ENCODE results near the gene EZR. TPM values are rescaled to one million over a fixed set of nuclear protein-coding genes. Genes with fewer than 3 reads are reported as not detected.

Gene EZR
- polyA plus RNA-seq, 3 donors from 2014 or later: 129 to 153 (median 139) TPM

DNA sequence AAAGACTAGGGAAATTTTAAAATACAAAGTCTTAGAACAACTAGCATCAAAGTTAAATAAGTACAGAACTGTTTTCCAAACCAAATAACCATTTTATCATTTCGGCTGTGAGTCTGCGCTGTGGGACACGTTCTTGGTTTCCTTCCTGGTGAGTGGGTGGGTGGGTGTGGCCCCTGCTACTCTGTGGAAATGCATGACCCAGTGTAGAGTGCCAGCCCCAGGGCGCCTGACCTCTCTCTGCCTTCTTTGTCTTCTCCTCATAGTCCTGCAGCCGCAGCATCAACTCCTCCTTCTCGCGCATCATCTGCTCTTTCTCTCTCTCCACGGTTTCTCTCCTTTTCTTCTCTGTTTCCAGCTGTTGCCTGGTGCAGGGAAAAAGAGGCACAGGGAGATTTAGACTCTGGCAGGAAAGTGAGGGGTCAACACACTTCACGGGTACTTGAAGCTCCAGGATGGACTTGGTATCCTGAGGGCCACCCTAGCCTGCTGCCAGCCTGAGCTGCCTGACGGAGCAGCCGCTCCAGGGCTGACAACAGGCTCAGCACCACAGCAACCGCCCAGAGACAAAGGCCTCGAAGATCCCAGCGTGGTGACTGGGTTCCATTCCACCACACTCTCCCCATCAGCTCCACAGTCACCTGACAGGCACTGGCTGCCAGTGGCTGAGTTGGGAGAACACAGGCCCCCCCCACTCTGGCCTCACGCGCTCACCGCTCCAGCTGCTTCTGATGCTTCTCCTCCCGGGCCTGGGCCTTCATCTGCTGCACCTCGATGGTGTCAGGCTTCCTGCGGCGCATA, 48.4 kb downstream of the EZR start:
- DNase-seq: no peak
- no peak overlapping the region for H3K4me3 Mint-ChIP-seq
- peaks cover 41 to 43% of the 10 kb centered on the region in 2 donors for H3K4me1 Mint-ChIP-seq
- no peaks in the 10 kb centered on the region for H3K9me3 Mint-ChIP-seq
- peaks cover 17 to 69% (median 17%) of the 10 kb centered on the region in 3 donors for H3K36me3 Mint-ChIP-seq
- H3K27me3 Mint-ChIP-seq (ENCODE audit: low read depth in 3 of 3): peaks cover 25 to 34% (median 26%) of the 10 kb centered on the region in 3 donors
- H3K27ac Mint-ChIP-seq: peak overlapping the region; percentile 70 to 90 (median 86)

DNA sequence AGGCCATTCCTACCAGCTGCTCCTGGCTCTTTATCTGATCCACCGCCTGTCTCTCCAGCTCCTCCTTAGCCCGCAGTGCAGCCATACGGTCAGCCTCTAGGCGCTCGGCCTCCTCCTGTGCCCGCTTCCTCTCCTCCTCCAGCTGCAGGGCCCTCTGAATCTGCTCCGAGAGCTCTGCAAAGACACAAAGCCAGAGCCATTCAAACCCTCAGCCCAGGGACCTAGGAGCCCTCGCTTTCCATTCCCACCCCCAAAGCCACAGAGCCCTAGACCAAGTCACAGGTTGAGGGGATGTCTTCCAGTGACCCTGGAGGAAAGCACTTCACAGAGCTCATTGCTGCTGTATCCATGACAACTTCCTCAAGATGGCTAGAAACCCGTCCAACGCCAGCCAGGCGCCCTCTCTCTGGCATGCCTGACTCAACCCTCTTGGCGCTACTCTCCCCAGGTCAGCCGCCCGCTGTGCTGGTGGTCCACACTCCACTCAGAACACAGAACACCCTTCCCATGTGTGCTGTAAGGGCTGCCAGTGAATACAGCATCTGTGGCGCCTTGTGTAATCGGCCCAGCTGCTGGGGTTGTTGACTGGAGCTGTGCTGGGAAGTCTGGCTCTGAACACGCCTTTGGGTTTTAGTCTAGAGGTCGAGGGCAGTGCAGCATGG, 49.3 kb downstream of the EZR start:
- H3K4me1 Mint-ChIP-seq: peaks cover 41 to 43% of the 10 kb centered on the region in 2 donors
- H3K4me3 Mint-ChIP-seq: no peak overlapping the region
- peaks cover 26 to 37% (median 28%) of the 10 kb centered on the region in 3 donors for H3K27me3 Mint-ChIP-seq (ENCODE audit: low read depth in 3 of 3)
- H3K36me3 Mint-ChIP-seq: peaks cover 17 to 67% (median 17%) of the 10 kb centered on the region in 3 donors
- H3K27ac Mint-ChIP-seq: peak overlapping the region; percentile 64 to 90 (median 84)
- no peak for DNase-seq
- no peaks in the 10 kb centered on the region for H3K9me3 Mint-ChIP-seq

DNA sequence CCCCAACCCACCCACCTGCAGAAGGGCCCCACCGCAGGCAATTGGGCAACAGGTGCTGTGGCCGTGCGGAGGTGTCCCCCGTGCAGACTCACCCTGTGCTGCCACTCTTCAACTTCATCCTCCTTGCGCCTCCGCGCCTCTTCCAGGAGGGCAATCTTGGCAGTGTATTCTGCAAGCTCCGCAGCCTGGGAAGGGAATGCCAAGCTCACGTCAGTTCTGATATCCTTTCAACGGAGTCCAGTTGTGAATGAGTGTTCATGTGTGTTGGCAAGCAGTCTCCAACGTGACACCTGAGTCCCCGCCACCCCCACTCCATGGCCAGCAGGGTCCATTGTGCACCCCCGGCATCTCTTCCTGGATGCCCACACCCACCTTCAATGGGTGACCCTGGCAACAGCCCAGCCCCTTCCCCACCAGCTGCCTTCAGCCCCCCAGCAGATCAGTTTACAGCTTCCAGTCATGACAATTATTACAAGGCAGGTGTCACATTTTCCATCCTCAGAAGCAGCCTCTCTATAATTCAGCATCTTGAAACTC, 49.9 kb downstream of the EZR start:
- H3K36me3 Mint-ChIP-seq: peaks cover 17 to 66% (median 17%) of the 10 kb centered on the region in 3 donors
- no peak for DNase-seq
- no peaks in the 10 kb centered on the region for H3K9me3 Mint-ChIP-seq
- H3K27me3 Mint-ChIP-seq (ENCODE audit: low read depth in 3 of 3): peaks cover 26 to 37% (median 28%) of the 10 kb centered on the region in 3 donors
- peak overlapping the region in 5 of 6 donors; percentile 68 to 86 (median 72) for H3K27ac Mint-ChIP-seq
- peak overlapping the region in 1 of 5 donors; percentile 5 for H3K4me3 Mint-ChIP-seq
- H3K4me1 Mint-ChIP-seq: peaks cover 37 to 40% of the 10 kb centered on the region in 2 donors

DNA sequence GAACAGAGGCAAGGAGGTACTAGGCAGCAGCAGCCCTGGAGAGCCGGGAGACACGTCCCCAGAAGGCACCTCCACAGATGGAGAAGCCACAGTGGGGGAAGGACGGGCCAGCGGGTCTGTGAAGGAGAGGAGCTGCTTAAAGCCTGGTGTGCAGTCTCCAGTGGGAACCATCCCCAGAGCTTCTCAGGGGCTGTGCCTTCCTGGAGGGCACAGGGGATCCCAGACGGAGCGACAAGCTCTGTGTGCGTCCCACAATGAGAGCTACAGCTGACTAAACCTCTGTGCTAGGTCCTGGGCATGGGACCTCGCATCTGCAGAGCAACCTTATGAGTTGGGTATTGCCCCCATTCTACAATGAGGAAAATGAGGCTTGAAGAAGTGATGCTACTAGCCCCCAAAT, 50.7 kb downstream of the EZR start:
- peak overlapping the region in 5 of 6 donors; percentile 12 to 86 (median 55) for H3K27ac Mint-ChIP-seq
- no peaks in the 10 kb centered on the region for H3K9me3 Mint-ChIP-seq
- peaks cover 26 to 37% (median 31%) of the 10 kb centered on the region in 3 donors for H3K27me3 Mint-ChIP-seq (ENCODE audit: low read depth in 3 of 3)
- H3K4me1 Mint-ChIP-seq: peaks cover 28 to 31% of the 10 kb centered on the region in 2 donors
- H3K4me3 Mint-ChIP-seq: no peak overlapping the region
- peaks cover 17 to 70% (median 17%) of the 10 kb centered on the region in 3 donors for H3K36me3 Mint-ChIP-seq
- DNase-seq: no peak

DNA sequence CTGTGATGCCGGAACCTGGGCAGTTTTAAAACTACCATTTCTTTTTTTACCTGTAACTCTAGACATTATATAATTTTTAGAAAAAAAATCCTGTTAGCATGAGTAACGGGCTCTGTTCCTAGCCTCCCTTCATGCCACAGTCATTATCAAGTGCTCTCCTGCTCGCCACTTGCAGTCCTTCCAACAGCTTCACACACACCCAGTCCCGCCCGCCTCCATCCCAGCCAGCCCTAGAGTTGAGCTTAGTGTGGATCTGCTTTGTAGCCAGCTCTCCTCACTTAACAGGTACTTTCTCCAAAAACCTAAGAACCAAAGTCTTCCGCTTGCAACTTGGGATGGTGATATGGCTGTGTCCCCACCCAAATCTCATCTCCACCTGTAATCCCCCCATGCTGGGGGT, 51.5 kb downstream of the EZR start:
- DNase-seq: no peak
- Mint-ChIP-seq H3K36me3 (peaks cover 15 to 64% (median 17%) of the 10 kb centered on the region in 3 donors), H3K4me1 (peaks cover 23 to 24% of the 10 kb centered on the region in 2 donors), H3K9me3 (no peaks in the 10 kb centered on the region), H3K4me3 (peak overlapping the region in 1 of 5 donors; percentile 12), H3K27me3 (ENCODE audit: low read depth in 3 of 3) (peaks cover 22 to 37% (median 33%) of the 10 kb centered on the region in 3 donors), H3K27ac (peak overlapping the region in 5 of 6 donors; percentile 39 to 81 (median 46))

DNA sequence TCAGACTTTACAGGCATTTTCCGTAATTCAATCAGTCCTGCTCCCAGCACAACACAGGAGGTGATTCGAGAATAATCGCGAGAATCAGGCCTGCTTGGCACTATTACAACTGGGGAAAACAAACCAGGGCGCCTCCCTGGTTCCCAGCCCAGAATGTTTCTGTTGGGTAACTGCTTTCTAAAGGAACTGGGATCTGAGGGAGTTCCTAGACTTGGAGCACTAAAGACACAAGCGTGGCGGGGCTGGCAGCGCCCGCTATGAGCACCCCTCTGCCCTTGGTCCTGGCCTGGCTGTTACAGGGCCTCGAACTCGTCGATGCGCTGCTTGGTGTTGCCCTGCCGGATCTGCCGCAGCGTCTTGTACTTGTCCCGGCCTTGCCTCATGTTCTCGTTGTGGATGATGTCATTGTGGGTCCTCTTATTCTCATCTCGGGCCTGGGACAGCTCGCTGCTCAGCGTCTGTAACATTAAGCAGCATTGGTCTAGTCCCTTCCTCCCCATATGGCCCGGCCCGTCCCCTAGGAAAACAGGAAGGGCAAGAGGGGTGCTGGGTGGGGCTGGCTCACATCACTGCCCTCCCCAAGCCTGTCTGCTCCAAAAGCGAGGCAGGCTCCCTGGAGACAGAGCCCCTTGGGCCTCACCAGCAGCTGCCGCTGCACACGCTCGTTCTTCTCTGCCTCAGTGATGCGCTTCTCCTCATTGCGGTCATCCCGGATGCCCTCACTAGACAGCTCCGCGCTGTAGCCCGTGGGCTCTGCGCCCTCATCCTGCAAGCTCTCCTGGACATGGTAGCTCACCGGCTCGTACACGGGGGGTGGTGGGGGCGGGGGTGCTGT, 52.3 kb downstream of the EZR start:
- DNase-seq: no peak
- no peaks in the 10 kb centered on the region for H3K9me3 Mint-ChIP-seq
- no peak overlapping the region for H3K4me3 Mint-ChIP-seq
- peaks cover 22 to 40% (median 32%) of the 10 kb centered on the region in 3 donors for H3K27me3 Mint-ChIP-seq (ENCODE audit: low read depth in 3 of 3)
- H3K27ac Mint-ChIP-seq: peak overlapping the region in 4 of 6 donors; percentile 39 to 61 (median 54)
- H3K4me1 Mint-ChIP-seq: peaks cover 15% of the 10 kb centered on the region in 2 donors
- H3K36me3 Mint-ChIP-seq: peaks cover 17 to 68% (median 22%) of the 10 kb centered on the region in 3 donors

DNA sequence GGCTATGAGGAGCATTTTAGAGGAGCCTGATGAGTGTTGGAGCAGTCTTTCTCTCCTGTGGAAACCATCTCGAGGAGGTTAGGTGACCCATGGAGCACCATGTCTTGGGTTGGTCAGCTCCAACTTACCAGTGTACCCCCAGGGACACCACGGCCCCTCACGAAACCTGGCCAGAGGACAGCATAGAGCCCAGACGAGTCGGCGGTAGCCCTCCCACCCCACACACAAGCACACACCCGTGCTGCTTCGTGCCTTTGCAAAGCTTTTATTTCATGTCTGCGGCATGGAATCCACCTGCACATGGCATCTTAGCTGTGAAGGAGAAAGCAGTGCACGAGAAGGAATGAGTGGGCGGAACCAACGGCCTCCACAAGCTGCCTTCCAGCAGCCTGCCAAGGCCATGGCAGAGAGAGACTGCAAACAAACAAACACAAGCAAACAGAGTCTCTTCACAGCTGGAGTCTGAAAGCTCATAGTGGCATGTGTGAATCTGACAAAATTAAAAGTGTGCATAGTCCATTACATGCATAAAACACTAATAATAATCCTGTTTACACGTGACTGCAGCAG, 53.6 kb downstream of the EZR start:
- Mint-ChIP-seq H3K36me3 (peaks cover 13 to 60% (median 24%) of the 10 kb centered on the region in 3 donors), H3K4me1 (peaks cover 2 to 3% of the 10 kb centered on the region in 2 donors), H3K9me3 (no peaks in the 10 kb centered on the region), H3K4me3 (no peak overlapping the region), H3K27ac (peak overlapping the region in 2 of 6 donors; percentile 7 to 56), H3K27me3 (ENCODE audit: low read depth in 3 of 3) (peaks cover 20 to 42% (median 33%) of the 10 kb centered on the region in 3 donors)
- no peak for DNase-seq

DNA sequence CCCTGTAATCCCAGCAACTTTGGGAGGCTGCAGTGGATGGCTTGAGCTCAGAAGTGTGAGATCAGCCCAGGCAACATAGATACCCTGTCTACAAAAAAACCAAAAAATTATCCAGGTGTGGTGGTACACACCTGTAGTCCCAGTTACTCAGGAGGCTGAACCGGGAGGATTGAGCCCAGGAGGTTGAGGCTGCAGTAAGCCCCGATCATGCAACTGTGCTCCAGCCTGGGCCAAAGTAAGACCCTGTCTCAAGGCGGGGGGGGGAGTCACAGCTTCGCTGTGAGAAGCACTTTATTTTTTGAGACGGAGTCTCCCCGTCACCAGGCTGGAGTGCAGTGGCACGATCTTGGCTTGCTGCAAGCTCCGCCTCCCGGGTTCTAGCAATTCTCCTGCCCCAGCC, 54.2 kb downstream of the EZR start:
- Mint-ChIP-seq H3K4me3 (no peak overlapping the region), H3K27ac (peak overlapping the region in 3 of 6 donors; percentile 23 to 62 (median 31)), H3K4me1 (peaks cover 0 to 2% of the 10 kb centered on the region in 2 donors), H3K36me3 (peaks cover 12 to 59% (median 25%) of the 10 kb centered on the region in 3 donors), H3K9me3 (no peaks in the 10 kb centered on the region), H3K27me3 (ENCODE audit: low read depth in 3 of 3) (peaks cover 14 to 42% (median 33%) of the 10 kb centered on the region in 3 donors)
- DNase-seq: no peak

DNA sequence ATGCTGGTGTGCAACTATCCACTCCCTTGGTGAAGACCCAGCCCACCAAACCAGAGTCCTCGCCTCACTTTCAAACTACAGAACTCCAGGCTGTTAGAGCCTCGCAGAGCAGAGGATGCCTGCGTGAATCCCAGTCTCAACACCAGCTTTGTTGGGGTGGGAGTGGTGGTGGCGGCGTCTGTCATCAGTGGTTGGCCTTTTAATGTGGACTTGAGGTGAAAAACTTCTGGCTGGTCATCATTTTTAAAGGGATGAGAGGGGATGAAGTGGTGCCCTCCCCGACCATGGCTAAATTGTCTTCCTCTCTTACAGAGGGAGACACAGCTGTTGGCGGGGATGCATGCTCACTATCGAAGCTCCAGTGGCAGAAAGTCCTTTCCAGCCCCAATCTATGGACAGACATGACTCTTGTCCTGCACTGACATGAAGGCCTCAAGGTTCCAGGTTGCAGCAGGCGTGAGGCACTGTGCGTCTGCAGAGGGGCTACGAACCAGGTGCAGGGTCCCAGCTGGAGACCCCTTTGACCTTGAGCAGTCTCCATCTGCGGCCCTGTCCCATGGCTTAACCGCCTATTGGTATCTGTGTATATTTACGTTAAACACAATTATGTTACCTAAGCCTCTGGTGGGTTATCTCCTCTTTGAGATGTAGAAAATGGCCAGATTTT, 54.9 kb downstream of the EZR start:
- no peaks in the 10 kb centered on the region for H3K9me3 Mint-ChIP-seq
- peaks cover 9 to 36% (median 26%) of the 10 kb centered on the region in 3 donors for H3K27me3 Mint-ChIP-seq (ENCODE audit: low read depth in 3 of 3)
- H3K4me1 Mint-ChIP-seq: peaks cover 0 to 2% of the 10 kb centered on the region in 2 donors
- H3K4me3 Mint-ChIP-seq: no peak overlapping the region
- DNase-seq: no peak
- H3K27ac Mint-ChIP-seq: peak overlapping the region in 4 of 6 donors; percentile 39 to 64 (median 55)
- H3K36me3 Mint-ChIP-seq: peaks cover 12 to 53% (median 20%) of the 10 kb centered on the region in 3 donors

DNA sequence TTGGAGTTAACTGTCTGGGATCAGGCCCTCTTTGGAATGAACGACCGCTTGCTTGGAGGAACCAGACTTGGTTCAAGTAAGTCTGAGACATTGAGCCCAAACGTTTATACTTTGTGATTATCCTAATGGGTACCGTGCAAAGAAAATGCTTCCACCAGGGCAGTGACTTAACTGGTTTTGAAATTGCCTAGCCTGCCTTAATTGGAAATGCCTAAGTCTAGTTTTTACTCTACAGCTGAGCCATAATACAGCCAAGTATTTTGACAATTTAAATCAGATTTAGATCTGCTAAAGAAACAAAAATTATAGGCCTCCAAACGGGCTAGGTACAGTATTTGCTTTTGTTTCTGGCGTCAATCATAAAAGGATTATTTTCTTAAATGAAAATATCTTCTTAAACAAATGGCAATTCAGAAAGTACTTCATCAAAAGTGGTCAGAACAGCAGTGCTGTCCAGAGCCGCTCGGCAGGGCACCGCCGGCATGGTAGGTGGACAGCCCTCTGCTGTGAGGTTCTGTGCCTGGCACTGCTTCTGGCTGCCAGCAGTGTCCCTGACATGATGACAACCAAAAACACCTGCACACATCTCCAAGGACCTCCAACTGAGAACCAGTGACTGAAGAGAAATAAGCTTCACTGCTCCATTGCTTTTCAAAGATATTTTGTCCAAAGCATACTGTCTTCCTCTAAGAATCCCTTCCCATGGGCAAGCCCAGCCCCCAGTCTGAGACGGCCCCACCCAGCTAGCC, 55.6 kb downstream of the EZR start:
- DNase-seq: no peak
- peaks cover 8 to 33% (median 24%) of the 10 kb centered on the region in 3 donors for H3K27me3 Mint-ChIP-seq (ENCODE audit: low read depth in 3 of 3)
- H3K4me3 Mint-ChIP-seq: no peak overlapping the region
- H3K27ac Mint-ChIP-seq: peak overlapping the region in 3 of 6 donors; percentile 48 to 64 (median 62)
- peaks cover 0 to 2% of the 10 kb centered on the region in 2 donors for H3K4me1 Mint-ChIP-seq
- no peaks in the 10 kb centered on the region for H3K9me3 Mint-ChIP-seq
- peaks cover 12 to 54% (median 18%) of the 10 kb centered on the region in 3 donors for H3K36me3 Mint-ChIP-seq

DNA sequence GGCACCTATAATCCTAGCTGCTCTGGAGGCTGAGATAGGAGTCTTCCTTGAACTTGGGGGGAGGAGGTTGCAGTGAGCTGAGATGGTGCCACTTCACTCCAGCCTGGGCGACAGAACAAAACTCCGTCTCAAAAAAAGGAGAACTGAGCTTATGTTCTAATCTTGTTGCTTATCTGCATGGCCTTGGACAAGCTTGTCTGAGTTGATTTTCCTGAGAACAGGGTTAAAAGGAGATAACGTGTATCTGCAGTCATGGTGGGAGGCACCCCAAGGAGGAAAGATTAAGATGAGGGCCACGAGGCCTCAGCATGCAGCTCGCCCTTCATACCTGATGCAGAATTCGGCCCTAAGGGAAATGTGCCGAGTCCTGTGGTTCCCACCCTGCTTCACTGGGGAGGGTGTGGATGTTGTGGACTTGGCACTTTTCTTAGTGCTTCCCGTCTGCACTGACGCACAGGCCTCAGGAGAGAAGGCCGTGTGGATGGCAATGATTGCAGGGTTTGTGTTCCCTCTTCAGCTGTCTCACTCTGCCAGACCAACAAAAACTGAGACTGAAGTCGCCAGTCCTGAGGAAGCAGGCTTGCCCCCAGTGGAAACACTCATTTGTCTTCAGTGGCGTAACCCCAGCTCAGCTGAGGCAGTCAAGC, 56.3 kb downstream of the EZR start:
- H3K27me3 Mint-ChIP-seq (ENCODE audit: low read depth in 3 of 3): peaks cover 4 to 27% (median 22%) of the 10 kb centered on the region in 3 donors
- H3K9me3 Mint-ChIP-seq: no peaks in the 10 kb centered on the region
- peaks cover 0 to 2% of the 10 kb centered on the region in 2 donors for H3K4me1 Mint-ChIP-seq
- H3K4me3 Mint-ChIP-seq: no peak overlapping the region
- H3K27ac Mint-ChIP-seq: peak overlapping the region; percentile 4 to 83 (median 53)
- DNase-seq: no peak
- H3K36me3 Mint-ChIP-seq: peaks cover 10 to 51% (median 18%) of the 10 kb centered on the region in 3 donors
